ENCODE measurements around the gene SLC25A34. TPM values are rescaled to one million over a fixed set of nuclear protein-coding genes. Genes with fewer than 3 reads are reported as not detected.

SLC25A34 gene
- total RNA-seq, 1 experiment from 2014 or later: 0.59 TPM

GRCh38 chr1:15770313-15770962, 34.4 kb downstream of the SLC25A34 start:
- TF ChIP-seq REST (IDR thresholded peaks at IDR 0.05; ENCODE audit: low read depth): no peak
- TF ChIP-seq ZFX (IDR thresholded peaks at IDR 0.05): no peak
- no peak for TF ChIP-seq POLR2AphosphoS5 (IDR thresholded peaks at IDR 0.05; ENCODE audit: low read depth, low read length)
- TF ChIP-seq ZNF274 (IDR thresholded peaks at IDR 0.05; ENCODE audit: low read depth, low read length): no peak
- no peak for TF ChIP-seq EZH2 (IDR thresholded peaks at IDR 0.05)
- no peak for TF ChIP-seq SIN3A (IDR thresholded peaks at IDR 0.05; ENCODE audit: low read depth)
- TF ChIP-seq MAX (IDR thresholded peaks at IDR 0.05): no peak
- TF ChIP-seq ELF1 (IDR thresholded peaks at IDR 0.05; ENCODE audit: borderline replicate concordance, low read depth): no peak
- TF ChIP-seq SP1 (IDR thresholded peaks at IDR 0.05; ENCODE audit: low read depth): no peak
- TF ChIP-seq EZH2phosphoT487 (IDR thresholded peaks at IDR 0.05; ENCODE audit: borderline replicate concordance): no peak
- TF ChIP-seq YY1 (IDR thresholded peaks at IDR 0.05; ENCODE audit: extremely low read depth, insufficient replicate concordance, low read depth, low read length): no peak
- TF ChIP-seq CTCF (IDR thresholded peaks at IDR 0.05 in 2 of 3, conservative IDR thresholded peaks at IDR 0.05 in 1 of 3; ENCODE audit: borderline replicate concordance in 1 of 3, insufficient read depth in 1 of 3, low read depth in 2 of 3, low read length in 2 of 3): no peak
- no peak for TF ChIP-seq RAD21 (IDR thresholded peaks at IDR 0.05; ENCODE audit: low read depth)
- TF ChIP-seq EGR1 (IDR thresholded peaks at IDR 0.05; ENCODE audit: low read depth): no peak
- TF ChIP-seq POLR2A (IDR thresholded peaks at IDR 0.05; ENCODE audit: borderline replicate concordance, extremely low read depth, insufficient read depth, insufficient read length): no peak
- no peak for TF ChIP-seq CEBPB (IDR thresholded peaks at IDR 0.05; ENCODE audit: low read depth)
- no peak for TF ChIP-seq ATF3 (IDR thresholded peaks at IDR 0.05)
- no peak for TF ChIP-seq SRF (IDR thresholded peaks at IDR 0.05; ENCODE audit: low read depth)
- Histone ChIP-seq H3K27ac (ENCODE audit: low read depth, low read length) (no peak overlapping the region), H3K4me1 (ENCODE audit: control insufficient read depth in 1 of 2, insufficient read depth in 2 of 2, low read length in 2 of 2) (no peaks in the 10 kb centered on the region), H3K9ac (ENCODE audit: low read length) (no peak overlapping the region), H2AFZ (ENCODE audit: low read depth, low read length, poor library complexity, severe bottlenecking) (no peak overlapping the region), H3K27me3 (ENCODE audit: insufficient read depth, low read length) (no peaks in the 10 kb centered on the region), H3K9me2 (ENCODE audit: insufficient read depth) (no peaks in the 10 kb centered on the region), H4K20me1 (ENCODE audit: insufficient read depth) (no peaks in the 10 kb centered on the region), H3K9me3 (ENCODE audit: control insufficient read depth in 1 of 2, insufficient read depth in 1 of 2, low read depth in 1 of 2, low read length in 2 of 2) (no peaks in the 10 kb centered on the region), H3K4me3 (replicated peaks in 1 of 2; ENCODE audit: low read depth in 1 of 2, low read length in 2 of 2) (no peak overlapping the region), H3K4me2 (ENCODE audit: low read length) (no peak overlapping the region), H3K79me2 (ENCODE audit: insufficient read depth, low read length) (no peaks in the 10 kb centered on the region), H3K36me3 (ENCODE audit: control insufficient read depth in 1 of 2, insufficient read depth in 2 of 2, low read length in 2 of 2) (no peaks in the 10 kb centered on the region)
- BruUV-seq (replicated peaks): no TSS peak
- intact Hi-C loops (cut with micrococcal nuclease): no loop called here
- CTCF ChIA-PET: no interaction called here
- ATAC-seq (no peak), DNase-seq (ENCODE audit: low read depth, low spot score) (no peak)
- POLR2A ChIA-PET: no interaction called here
- RAD21 ChIA-PET (ENCODE audit: low non-redundant PET in 1 of 2, low total read pairs in 2 of 2, uncharacterized antibody in 2 of 2, unreplicated experiment in 2 of 2): no interaction called here

All from HCT116 (cell line).